Stimulated activated naive CD8-positive, alpha-beta T cell treated with anti-CD3 and anti-CD28 coated beads, Interleukin-15, Interleukin-2, amounts not matched to agents 100 U/mL and 50 U/mL, for 24 hours (primary cell): ENCODE data around the gene RAB22A.
A peak's percentile ranks its signal among the peaks of the same experiment; 100 is the strongest.

Source experiments
- ATAC-seq: fragments of 150-1000 bp; cut with Tn5 transposase; one replicate; pipeline ENCODE4 v1.10.0; 2021
- DNase-seq: peaks from one replicate; pipeline ENCODE4 v3.0.0; 2021

Gene RAB22A, protein sequence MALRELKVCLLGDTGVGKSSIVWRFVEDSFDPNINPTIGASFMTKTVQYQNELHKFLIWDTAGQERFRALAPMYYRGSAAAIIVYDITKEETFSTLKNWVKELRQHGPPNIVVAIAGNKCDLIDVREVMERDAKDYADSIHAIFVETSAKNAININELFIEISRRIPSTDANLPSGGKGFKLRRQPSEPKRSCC

DNA sequence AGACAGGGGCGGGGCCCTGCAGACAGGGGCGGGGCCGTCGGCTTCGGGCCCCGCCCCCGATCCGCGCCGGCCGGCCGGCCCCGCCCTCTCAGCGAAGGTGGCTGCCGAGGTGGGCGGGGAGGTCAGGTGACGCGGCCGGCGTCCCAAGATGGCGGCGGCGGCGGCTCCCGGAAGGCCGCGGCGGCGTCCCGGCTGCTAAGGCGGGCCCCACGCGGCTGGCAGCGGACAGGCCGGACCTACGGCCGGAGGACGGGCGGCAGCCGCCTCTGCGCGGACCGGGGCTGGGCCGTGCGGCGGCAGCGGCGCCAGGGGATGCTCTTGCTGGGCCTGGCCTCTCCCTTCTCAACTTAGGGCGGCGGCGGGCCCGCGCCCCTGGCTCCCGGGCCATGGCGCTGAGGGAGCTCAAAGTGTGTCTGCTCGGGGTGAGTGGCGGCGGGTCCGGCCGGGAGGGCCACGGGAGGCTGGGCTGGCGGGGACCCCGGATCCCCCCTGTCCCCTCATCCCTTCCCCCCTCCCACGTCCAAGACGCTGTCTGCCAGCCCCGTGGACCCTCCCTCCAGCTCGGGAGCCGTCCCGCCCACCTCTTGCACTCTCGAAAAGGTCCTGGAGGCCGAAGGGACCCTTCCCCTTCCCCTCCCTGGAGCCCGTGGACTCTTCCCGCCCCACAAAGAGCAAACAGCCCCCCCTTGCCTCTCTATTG, at the start of gene RAB22A:
Gene RAB22A, plus strand, starts transcription at position 125 of the 700 bp plus-strand sequence. Its CDS starts 262 bp downstream, at position 387.
- ATAC-seq, result peak; percentile 42
- DNase-seq, result peak; percentile 87

DNA sequence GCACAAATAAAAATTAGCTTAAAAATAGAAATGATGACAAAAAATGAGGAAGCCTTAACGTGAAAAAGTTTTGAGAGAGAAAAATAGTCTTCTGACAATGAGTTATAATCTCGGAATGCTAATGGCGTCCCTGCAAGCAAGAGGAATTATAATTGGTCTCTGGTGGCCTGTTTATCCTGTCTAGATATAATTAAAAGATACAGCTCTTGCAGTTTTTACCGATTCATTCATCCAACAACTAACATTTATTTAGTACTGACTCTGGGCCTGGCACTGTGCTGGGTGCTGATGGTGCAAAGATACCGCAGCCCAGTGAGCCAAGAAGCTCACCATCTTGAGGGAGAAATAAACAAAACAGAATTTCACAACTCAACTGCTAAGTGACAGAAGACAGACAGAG, 49.5 kb upstream of the RAB22A start:
- ATAC-seq (no peak), DNase-seq (no peak)

DNA sequence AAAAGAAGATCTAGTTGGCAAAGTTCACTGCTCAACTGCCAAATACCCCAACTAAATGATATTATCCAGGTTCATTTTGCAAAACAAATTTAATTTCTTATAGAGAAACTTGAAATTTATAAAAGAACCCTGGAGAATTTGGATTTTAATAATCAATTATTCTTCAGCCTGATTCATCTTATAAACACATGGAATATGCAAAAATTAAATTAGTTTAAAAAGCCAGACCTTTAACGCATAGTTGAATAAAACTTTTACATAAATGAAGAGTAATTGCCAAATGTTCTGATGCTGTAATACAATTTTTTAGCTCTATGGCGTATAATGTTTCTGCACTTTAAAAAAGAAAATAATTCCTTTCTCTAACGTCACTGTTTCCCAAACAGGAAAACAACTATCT, 47.9 kb upstream of the RAB22A start:
- DNase-seq (no peak), ATAC-seq (no peak)

DNA sequence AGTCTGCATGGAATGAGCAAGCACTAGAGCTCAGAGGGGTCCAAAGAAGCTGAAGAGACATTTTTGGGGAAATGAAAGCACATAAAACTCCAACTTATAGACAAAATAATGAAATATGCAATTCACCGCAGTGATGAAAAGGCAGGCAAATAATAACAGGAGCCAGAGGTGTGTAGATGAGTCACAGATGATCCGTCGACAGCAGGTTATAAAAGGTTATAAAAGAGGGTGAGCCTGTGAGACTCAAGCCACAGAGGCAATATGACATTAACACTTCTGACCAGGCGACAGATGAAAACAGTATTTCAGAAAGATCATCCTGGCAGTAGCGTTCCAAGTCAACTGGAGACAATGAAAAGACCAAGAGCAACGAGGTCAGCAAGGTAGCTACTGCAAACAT, 45.2 kb upstream of the RAB22A start:
- DNase-seq (no peak), ATAC-seq (no peak)

DNA sequence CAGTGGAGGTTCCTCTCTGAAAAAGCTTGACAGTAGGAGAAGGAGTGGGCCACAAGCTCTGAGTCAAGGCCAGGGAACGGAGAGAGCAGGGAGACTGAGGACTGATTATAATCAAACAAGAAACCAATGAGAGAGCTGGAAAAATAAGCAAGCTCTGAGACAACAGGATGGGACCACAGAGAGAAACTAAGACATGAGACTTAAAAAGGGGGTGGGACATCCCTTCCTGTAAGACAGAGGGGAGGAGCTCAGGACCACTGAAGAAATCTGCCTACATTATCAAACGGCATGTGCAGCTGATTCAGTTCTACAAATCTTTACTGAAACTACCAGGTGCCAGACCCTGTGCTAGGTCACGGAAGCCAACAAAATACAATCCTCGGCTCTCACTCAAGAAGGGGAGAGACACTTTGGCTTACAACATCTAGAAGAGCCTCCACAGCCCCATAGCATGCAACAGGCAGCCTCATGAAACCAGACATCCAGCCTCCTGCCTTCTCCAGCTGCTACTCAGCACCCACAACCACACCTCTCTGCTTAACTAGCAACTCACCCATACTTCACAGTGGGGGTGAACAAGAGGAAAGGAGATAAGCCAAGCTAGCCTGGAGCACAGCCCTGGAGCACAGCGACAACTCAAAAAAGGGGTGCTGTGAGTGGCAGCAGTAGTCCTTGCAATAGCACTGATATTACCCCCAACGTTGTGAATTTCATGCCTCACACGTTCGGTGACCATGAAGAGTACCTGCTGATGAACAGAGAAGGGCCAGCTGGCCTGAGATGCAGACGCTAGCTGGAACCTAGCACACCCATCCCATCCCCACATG, 41.9 kb upstream of the RAB22A start:
- peak; percentile 50 for ATAC-seq
- DNase-seq, result no peak

DNA sequence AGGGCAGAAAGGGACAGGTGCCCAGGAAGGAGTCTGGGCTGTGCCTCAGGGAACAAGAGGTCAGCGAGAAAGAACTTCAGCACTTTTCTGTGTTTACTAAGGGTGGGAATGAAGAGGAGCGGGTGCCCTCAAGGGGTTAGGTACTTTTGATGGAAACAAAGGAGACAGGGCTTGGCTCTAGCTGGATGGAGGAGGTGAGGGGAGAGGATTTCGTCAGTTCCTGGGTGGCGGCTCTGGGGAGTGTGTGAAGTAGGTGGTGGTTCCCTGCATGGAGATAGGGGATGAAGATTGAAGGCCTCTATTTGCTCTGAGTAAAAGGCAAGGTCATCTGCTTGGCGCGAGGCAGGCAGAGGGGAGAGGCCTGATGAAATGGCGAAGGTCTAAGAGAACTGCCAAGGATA, 41.1 kb upstream of the RAB22A start:
- DNase-seq, result no peak
- no peak for ATAC-seq

DNA sequence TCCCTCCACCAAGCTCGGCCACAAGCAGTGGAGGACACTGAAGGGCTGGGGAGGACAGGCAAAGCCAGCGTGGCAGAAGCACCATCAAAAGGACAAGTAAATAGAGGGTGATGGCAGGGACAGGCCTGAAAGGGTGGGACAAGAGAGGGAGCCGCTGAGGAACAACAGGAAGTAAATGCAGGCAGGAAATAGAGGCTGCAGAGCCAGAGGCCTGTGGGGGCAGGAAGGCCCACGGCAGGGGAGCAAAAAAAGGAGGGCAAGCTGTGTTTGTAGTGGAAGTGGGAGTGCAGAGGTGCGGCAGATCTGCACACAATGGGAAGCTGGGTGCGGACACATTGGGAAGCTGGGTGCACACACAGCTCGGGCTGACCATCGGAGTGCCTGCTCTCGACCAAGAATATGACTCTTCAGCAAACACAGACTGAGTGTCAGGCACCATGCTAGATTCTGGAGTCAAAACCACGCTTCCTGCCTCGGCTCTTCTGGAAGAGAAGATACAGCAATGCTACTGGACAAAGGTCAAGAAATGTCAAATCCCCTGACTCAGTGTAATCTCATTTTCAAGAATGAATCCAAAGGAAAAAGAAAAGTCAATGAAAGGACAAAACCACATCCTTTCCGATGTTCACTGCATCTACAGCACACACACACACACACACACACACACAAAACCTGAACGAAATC, 40.4 kb upstream of the RAB22A start:
- ATAC-seq (peak; percentile 60), DNase-seq (peak; percentile 35)

DNA sequence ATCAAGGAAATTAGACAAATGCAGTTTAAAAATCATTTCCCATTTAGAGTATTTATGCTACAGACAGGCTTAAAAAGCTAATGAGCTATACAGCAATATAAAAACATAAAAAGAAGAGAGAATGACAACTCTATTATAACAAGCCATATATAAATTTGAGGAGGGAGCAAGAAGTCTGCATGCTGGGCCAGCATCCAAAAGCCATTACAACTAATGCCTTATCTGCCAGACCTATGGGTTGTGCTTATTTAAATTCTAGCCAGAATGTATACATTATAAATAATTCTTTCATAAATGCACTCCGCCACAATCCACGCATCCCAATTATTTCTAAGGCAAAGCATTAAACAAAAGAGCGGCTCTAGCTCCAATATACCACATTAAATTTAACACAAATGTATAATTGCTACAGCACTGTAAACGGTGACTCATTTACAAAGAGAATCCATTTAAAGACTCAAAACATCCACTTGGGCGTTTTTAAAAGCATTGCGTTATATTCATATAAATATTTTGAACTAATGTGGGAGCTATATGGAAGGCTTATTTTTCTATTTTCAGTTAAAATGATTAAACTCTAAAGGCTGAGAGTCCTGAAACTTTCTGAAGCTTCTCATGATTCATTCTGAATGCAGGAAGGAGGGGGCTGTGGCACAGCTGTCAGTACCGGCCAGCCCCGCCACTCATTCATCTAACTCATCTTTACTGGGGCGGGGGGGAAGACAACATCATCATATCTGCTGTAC, 37.7 kb upstream of the RAB22A start:
- DNase-seq, result peak; percentile 55

DNA sequence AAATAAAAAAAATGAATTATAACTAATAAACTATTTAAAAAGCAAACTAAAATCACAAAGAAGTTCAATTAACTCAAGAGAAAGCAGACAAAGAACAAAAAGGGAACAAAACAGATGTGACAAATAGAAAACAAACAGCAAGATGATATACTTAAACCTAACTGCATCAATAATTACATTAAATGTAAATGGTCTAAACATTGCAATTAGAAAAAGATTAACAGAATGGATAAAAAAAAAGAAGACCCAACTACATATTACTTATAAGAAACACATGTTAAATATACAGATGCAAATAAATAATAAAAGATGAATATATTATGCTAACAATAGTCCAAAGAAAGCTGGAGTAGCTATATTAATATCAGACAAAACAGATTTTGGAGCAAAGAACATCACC, 35.1 kb upstream of the RAB22A start:
- ATAC-seq (no peak), DNase-seq (no peak)

More for the DNA sequence above, 37.7 kb upstream of the RAB22A start:
- ATAC-seq, result peak; percentile 84

DNA sequence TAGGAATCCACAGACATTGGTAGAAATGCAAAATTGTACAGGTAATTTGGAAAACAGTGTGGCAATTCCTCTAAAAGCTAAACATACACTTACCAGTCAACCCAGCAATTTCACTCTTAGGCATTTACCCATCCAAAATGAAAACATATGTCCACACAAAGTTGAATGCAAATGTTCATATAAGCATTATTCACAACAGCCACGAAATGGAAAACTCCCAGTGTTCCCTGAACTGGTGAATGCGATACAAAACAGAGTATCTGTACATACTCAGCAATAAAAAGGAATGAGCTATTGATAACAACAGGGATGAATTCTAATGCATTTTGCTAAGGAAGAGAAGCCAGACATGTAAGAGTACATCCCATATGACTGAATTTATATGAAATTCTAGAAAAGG, 32.4 kb upstream of the RAB22A start:
- ATAC-seq, result no peak

DNA sequence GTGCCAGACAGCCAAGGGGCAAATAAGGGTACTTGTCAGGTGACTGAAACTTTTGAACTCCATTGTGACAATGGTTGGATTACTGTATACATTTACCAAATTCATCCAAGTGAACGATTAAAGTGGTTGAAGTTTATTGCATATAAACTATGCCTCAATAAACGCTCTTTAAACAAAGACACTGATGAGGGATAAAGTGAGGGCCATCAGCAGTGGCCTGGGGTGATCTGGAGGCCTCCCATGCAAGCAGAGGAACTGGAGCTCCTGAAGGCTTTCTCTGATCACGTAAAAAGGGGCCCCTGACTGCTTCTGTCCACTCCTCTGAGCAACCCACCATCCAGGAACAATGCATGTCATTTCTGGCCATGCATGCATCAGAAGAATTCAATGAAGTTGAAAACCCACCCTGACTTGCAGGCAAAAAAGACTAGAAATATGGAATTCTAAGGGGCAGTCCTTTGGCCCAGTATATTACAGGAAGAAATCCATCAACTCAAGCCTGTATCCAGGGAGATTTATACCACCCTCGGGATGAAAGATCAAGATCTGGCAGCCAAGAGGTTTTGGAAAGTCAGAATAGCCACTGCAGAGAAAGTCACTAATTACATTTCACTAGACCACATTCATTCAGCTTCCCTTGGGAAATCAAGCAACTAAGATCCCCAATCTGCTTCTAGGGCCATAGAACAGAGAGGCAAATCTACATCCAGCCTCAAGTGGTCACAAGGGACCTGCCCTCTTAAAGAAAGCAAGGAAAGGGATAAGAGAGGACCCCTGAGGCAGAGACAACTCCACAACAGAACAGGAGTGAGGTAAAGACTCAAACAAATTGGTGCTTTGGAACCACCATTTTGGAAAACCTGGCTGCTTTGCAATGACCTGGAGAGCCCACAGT, 31.7 kb upstream of the RAB22A start:
- DNase-seq (no peak), ATAC-seq (no peak)

More for the DNA sequence above, 32.4 kb upstream of the RAB22A start:
- no peak for DNase-seq

DNA sequence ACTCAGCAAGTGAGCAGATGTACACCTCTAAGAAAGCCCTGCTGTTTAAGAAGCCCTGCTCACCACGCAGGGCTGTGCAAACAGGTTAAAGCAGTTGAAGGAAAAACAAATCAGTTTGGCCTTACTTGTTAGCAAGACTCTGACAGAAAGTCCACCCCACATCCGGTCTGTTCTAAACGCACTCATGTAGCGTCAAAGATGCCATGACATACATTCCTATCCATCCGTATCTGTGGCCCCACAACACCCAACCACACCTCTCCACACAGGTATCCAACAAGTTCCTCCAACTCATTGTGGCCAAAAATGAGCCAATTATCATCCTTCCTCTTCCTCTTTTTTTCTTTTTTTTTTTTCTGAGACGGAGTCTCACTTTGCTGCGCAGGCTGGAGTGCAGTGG, 22.8 kb upstream of the RAB22A start:
- ATAC-seq, result peak; percentile 23

DNA sequence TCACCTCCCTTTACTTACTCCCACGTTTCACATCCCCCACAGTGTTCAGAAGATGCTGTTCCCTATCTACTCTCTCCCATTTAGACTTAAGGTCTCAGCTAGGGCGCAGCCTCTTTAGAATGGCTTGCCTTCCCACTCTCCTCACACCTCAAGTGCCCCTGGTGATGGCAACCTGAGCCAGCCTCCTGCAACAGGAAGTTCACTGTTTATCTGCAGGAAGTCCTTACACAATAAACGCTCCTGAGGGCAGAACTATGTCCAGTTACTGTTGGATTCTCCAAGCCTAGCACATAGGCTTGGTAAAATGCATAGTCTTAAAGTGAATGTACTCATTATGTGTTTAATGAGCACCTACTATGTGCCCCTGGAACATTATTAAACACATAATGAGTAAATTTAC, 21.9 kb upstream of the RAB22A start:
- DNase-seq (no peak), ATAC-seq (no peak)

More for the DNA sequence above, 22.8 kb upstream of the RAB22A start:
- DNase-seq, result no peak

DNA sequence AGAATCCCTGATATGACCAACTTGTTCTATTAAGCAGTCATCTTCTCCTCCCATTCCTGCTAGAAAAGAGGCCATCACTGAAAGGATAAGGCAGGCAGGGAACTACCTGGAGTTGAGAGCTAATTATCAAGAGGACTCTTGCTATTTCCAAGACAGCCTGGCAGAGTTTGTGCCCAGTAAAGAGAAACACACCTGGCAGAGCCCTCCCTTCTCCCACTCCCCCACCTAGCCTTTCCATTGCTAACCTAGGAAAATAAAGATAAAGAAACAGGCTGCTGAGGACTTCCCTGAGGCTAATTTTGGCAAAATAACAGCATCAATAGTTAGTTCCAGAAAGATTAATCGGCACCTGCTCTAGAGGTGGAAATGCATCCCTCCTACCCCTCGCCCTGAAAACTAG, 20.4 kb upstream of the RAB22A start:
- ATAC-seq (no peak), DNase-seq (no peak)

DNA sequence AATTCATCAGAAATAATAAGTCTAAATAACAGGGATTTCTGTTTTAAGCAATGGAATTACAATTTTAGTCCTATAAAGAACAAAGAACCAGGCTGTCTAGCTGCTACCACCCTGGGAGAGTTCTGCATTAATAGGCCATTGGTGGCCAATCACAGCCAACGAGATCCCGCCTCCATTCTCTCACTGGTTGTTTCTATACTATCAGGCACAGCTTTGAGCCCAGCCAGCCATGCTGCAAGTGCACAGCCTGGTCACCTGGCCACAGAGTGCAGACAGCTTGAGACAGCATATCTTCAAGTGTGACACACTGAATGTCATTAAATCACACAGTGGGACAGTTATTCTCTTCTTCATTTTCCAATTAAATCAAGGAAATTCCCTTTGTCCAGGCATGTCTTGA, 16.1 kb upstream of the RAB22A start:
- no peak for ATAC-seq
- no peak for DNase-seq

DNA sequence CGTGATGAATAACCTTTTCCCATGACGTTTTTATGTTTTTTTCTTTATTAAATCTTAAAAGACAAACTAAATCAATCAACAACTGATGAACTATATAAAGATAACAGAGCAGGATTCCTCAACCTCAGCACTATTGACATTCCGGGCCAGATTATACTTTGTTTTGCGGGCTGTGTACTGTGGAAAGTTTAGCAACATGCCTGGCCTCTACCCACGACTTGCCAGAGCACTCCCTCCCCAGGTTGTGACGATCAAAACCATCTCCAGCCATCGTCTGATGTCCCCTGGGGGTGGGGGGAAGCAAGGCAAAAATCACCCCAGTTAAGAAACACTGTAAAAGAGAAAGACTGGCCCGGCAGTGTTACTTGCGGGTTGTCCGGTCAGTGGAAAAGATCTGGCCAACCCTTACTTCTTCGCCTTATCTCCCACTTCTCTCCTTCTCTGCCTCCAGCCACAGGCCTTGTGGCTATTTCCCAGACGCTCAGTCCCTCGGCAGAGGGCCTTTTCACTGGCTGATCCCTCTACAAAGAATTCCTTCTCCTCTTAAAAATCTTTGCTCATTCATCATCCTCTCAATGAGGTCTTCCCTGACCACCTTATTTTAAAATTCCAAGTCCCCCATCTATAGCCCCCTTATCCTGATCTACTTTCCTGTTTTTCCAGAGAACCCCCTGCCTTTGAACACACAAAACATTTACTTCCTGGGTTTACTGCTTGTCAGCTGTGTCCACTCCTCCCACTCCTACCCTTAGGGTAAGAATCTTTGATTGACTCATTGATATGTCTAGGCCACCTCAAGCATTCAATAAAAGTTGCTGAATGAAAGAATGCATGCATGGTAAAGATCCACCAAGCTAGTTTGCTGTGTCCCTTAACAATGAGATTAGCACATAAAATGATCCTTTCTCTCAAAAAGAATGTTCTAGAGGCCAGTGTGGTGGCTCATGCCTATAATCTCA, 14.7 kb upstream of the RAB22A start:
- DNase-seq (no peak), ATAC-seq (no peak)

DNA sequence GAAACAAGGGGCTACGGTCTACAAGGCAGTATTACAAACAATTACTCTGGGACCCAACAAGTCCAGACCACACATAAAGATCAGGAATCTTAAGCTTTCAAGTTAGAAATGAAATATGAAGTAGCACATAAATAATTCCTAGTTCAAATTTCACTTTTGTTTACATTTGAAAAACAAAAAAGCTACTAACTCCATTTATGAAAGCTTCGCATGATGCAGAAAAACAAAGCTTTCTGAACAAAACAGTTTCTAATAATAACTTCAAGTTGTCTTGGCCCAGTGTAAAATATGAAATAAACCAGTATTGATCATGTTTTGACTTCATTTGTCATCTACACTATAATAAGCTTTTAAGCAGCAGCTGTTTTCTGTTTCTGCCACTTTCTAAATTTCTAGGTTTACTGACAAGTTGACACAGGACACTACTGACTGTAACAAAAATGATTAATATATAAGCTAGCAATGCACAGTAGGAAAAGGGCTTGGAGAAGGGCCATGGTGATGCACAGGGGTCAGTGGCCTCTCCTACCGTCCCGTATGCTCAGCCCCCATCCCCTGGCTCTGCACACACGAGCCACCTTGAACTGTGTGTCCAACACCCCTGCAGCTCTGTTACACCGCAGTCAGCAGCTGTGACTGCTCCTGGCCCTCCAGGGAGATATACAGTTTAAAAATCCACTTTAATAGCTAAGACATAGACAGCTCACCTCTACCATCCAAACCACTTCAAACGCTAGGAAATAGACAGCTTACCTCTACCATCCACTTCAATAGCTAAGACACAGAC, 13.3 kb upstream of the RAB22A start:
- no peak for ATAC-seq

DNA sequence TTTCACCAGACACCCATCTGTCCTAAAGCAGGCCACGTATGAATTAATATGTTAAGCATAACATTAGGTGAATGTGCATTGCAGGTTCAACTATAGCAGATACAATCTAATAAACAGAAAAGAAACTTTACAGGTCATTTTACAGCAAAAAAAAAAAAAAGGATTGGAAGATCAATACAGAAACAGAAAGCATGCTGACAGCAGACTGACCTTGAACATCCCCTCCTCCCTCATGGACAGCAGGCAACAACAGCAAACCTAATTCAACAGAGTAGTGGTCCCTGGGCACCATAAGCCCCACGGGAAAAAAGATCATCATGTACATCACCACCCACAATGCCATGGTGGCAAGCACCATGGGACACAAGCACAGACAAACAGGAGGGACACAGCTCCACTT, 12.1 kb upstream of the RAB22A start:
- DNase-seq (no peak), ATAC-seq (no peak)

More for the DNA sequence above, 13.3 kb upstream of the RAB22A start:
- DNase-seq, result no peak

DNA sequence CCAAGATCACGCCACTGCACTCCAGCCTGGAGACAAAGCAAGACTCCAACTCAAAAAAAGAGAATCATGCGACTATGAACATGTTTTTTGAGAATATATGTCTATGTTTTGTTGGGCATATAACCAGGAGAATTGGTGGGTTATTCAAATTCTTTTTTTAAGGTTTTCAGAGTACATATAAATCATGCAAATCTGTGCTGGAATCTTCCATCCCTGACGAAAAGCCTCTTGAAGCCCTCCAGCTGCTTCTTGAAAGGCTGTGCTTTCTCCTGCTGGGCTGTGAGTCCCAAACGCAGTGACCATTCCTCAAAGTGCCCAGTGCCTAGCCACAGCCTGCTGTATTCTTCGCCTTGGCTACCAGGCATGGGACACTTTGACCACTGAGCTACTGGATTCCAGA, 9.2 kb upstream of the RAB22A start:
- DNase-seq, result no peak
- no peak for ATAC-seq
